ENCODE data around the gene SMAD6.

SMAD6 gene

DNA sequence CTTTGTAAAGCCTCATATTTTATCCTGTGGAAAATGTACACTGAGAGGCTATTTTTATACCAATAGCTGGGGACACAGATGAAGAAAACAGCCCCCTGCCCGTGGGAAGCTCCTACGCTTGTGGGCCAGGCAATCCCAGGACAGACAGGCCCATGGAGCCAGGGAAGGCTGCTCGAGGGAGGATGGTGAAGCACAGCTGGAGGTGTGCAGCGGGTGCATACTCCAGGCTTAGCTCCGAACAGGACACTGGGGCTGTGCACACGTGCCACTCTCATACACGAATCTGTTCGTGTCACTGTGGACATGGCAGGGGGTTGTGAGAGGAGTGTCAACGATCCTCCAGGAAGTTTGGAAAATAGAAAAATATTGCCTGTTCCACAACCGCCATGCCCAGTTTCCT lies 36.1 kb downstream of the SMAD6 start:
- peaks cover 13 to 70% of the 10 kb centered on the region in 2 donors for H3K27me3 Mint-ChIP-seq
- H3K9me3 Mint-ChIP-seq, result no peaks in the 10 kb centered on the region

DNA sequence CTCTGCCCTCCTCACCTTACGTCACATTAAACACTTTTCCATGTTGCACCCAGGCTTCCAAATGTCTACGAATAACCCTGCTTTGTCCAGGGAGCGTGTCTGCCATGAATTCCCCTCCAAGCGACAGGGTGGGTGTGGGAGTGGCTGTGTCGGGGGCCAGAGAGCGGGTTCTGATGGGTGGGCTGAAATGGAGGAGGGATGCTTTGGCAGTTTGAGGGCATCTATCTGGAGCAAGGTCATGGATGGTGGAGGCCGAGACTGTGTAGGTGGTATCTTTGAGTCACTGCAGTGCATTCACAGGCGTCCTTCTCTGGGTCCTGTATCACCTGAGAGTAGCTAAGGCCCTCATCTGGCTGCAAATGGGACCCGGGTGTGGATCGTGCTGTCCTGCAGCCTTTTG lies 36.6 kb downstream of the SMAD6 start:
- Mint-ChIP-seq H3K4me3 (no peak overlapping the region), H3K27me3 (peaks cover 11 to 67% of the 10 kb centered on the region in 2 donors), H3K36me3 (ENCODE audit: insufficient read depth) (no peaks in the 10 kb centered on the region), H3K4me1 (ENCODE audit: low read depth in 2 of 2) (no peaks in the 10 kb centered on the region), H3K9me3 (no peaks in the 10 kb centered on the region), H3K27ac (no peak overlapping the region)
- DNase-seq (no peak), ATAC-seq (replicated peaks) (no peak)

More for the DNA sequence above, 36.1 kb downstream of the SMAD6 start:
- Mint-ChIP-seq H3K27ac (no peak overlapping the region), H3K4me3 (no peak overlapping the region), H3K36me3 (ENCODE audit: insufficient read depth) (no peaks in the 10 kb centered on the region), H3K4me1 (ENCODE audit: low read depth in 2 of 2) (no peaks in the 10 kb centered on the region)
- DNase-seq, result no peak
- ATAC-seq (replicated peaks), result no peak

DNA sequence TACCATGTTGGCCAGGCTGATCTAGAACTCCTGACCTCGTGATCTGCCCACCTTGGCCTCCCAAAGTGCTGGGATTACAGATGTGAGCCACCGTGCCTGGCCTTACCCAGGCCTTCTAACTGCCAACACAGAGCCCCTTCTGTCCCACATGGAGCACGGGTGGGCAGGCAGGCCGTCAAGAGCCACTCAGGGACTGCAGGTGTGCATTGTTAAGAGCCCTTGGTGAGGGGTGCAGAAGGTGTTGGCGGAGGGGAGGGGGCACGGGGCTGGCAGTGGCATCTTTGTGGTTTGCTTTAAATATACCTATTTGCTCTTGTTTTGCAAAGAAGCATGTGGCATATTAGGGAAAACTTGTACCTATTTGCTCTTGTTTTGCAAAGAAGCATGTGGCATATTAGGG lies 37.3 kb downstream of the SMAD6 start:
- H3K4me3 Mint-ChIP-seq, result no peak overlapping the region
- no peak for DNase-seq
- no peaks in the 10 kb centered on the region for H3K9me3 Mint-ChIP-seq
- H3K4me1 Mint-ChIP-seq (ENCODE audit: low read depth in 2 of 2), result no peaks in the 10 kb centered on the region
- ATAC-seq (replicated peaks), result no peak
- no peak overlapping the region for H3K27ac Mint-ChIP-seq
- peaks cover 8 to 60% of the 10 kb centered on the region in 2 donors for H3K27me3 Mint-ChIP-seq
- H3K36me3 Mint-ChIP-seq (ENCODE audit: insufficient read depth), result no peaks in the 10 kb centered on the region

DNA sequence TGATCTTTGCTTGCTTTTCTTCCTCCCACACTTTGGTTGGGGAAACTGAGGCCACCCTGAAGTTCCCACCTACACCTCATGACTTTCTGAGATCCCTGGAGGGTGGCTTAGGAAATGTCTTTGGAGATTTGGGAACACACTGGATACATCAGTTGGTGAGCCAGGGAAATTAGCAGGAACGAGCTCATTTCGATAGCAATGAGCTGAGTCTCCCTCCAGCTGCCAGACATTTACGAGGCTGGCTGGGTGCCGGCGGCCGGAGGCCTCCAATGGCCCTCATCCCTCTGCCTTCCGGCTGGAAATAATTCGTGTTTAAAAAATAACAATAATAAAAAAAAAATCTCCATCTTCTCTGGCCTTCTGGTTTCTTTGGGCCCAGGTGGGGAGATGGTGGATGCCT lies 38.8 kb downstream of the SMAD6 start:
- no peak overlapping the region for H3K27ac Mint-ChIP-seq
- no peaks in the 10 kb centered on the region for H3K4me1 Mint-ChIP-seq (ENCODE audit: low read depth in 2 of 2)
- no peaks in the 10 kb centered on the region for H3K9me3 Mint-ChIP-seq
- H3K4me3 Mint-ChIP-seq, result no peak overlapping the region
- DNase-seq (no peak), ATAC-seq (replicated peaks) (no peak)
- no peaks in the 10 kb centered on the region for H3K36me3 Mint-ChIP-seq (ENCODE audit: insufficient read depth)
- H3K27me3 Mint-ChIP-seq, result peaks cover 0 to 60% of the 10 kb centered on the region in 2 donors

DNA sequence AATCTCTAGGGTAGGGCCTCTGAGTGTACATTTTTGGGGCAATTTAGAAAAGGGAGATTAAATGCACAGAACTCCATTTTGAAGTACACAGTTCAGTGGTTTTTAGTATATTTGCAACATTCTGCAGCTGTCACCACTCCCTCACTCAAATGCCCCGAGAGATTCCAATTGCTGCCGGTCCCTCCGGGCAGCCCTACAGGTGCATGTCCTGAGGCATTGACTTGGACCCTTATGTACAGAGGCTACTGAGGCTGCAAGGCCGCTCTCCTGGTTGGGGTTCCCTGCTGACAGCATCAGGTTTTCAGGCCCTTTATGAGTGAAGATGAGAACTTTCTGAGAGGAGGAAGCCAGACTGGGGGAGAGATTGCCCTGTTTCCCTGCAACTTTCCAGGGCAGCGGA lies 39.6 kb downstream of the SMAD6 start:
- no peaks in the 10 kb centered on the region for H3K9me3 Mint-ChIP-seq
- H3K27ac Mint-ChIP-seq, result no peak overlapping the region
- H3K4me3 Mint-ChIP-seq, result no peak overlapping the region
- H3K4me1 Mint-ChIP-seq (ENCODE audit: low read depth in 2 of 2), result no peaks in the 10 kb centered on the region
- no peak for ATAC-seq (replicated peaks)
- peaks cover 0 to 57% of the 10 kb centered on the region in 2 donors for H3K27me3 Mint-ChIP-seq
- DNase-seq, result no peak
- H3K36me3 Mint-ChIP-seq (ENCODE audit: insufficient read depth), result no peaks in the 10 kb centered on the region

DNA sequence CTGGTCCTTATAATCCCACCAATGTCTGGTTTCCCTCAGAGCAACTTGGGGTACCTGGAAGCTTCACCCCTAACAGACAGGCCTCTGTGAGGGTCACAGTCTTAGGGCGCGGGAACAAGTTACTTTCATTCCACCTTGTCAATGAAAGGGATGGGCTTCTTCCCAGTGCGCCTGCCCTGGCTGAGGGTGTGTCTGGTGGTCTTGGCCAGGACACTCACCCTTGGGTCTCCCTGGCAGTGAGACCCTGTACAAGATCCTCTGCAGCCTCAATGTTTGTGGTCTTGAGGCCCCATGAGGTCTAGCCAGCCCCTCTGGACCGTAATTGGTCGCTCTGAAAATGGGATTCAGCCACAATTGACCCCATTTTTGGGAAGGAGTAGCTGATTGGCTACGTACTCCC lies 40.2 kb downstream of the SMAD6 start:
- Mint-ChIP-seq H3K27ac (no peak overlapping the region), H3K27me3 (peaks cover 0 to 50% of the 10 kb centered on the region in 2 donors), H3K4me3 (no peak overlapping the region), H3K9me3 (no peaks in the 10 kb centered on the region), H3K4me1 (ENCODE audit: low read depth in 2 of 2) (no peaks in the 10 kb centered on the region), H3K36me3 (ENCODE audit: insufficient read depth) (no peaks in the 10 kb centered on the region)
- DNase-seq (no peak), ATAC-seq (replicated peaks) (no peak)

DNA sequence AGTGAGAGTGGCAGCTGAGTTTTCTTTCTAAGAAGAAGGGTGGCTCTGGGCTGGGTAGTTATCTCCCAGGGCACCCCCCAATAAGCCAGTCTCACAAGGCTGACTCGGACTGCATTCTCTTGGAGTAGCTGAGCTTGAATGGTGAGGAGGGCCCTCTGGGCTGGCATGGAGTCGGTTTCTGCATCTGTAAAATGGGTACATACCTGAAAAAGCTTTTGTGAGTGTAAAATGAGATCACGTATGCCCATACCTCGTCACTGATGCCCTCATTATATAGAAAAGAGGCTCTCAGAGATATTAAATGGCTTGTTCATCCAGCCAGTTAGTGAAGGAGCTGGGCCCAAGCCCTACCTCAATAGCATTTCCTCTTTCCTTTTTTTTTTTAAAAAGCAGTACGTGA lies 41.2 kb downstream of the SMAD6 start:
- Mint-ChIP-seq H3K27me3 (peaks cover 0 to 41% of the 10 kb centered on the region in 2 donors), H3K27ac (no peak overlapping the region), H3K4me1 (ENCODE audit: low read depth in 2 of 2) (no peaks in the 10 kb centered on the region), H3K4me3 (no peak overlapping the region), H3K9me3 (no peaks in the 10 kb centered on the region), H3K36me3 (ENCODE audit: insufficient read depth) (no peaks in the 10 kb centered on the region)
- no peak for DNase-seq
- ATAC-seq (replicated peaks), result no peak

DNA sequence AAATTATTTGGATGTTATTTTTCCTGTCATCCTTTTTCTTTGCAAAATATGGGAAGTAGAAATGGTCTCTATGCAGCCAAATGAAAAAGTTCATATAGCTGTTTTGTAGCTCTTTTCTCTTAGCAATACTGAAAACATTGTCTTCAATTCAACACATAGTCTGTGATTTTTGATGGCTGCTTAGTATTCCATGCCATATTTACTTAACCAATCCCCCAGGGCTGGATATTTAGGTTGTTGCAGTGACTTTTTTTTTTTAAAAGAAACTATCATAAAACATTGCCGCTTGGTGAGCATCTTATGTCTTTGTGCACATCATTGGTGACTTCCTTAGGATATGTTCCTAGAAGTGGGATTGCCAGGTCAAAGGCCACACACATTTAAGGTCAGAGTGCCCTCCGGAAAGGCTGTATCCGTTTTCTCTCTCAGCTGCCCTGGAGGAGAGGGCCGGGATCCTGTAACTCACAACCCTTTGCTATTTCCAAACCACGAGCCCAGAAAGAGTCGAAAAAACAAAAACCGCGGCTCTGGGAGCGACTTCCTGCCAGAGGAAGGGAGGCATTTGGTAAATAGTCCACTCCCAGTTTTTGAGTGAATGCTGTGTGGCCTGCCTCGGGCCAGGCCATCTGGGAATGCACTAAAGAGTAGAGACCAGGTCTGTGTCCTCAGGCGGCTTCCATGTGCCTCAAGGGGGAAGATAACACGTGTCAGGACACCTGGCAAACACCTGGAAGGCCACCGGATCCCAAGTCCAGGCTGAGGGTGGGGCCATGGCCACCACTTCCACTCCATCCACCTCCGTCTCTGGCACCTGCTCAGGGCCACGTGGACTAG lies 41.9 kb downstream of the SMAD6 start:
- Mint-ChIP-seq H3K27ac (no peak overlapping the region), H3K4me1 (ENCODE audit: low read depth in 2 of 2) (no peaks in the 10 kb centered on the region), H3K27me3 (peaks cover 0 to 34% of the 10 kb centered on the region in 2 donors), H3K4me3 (no peak overlapping the region), H3K36me3 (ENCODE audit: insufficient read depth) (no peaks in the 10 kb centered on the region), H3K9me3 (no peaks in the 10 kb centered on the region)
- DNase-seq (no peak), ATAC-seq (replicated peaks) (no peak)

DNA sequence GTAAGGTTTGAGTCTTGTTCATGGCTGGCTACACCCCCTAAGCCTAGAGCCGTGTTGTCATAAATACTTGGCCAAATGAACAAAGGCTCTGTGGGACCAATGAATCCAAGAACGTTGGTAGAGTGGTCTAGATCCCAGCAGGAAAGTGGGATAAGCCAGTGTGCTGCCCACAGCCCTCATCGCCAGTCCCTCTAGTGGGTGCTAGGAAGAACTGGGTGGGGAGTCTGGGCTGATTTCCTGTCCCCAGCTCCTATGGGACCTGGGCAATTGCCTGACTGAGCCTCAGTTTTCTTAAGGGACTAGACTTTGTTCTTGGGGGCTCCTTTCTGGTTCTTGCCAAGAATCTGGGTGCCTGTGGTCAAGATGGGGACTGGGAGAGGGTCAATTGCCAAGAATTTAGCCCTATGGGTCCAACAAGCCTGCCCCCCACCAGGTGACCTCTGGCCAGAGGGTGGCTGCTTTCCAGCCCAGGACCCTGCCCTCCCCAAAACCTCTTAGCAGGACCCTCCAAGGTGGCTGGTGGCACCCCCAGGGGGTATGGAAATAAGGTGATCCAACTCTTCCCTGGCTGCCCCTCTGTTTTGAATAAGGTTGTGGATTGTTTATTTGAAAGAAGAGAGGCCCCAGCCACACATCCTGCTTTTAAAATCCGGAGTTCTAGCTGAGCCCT lies 42.7 kb downstream of the SMAD6 start:
- Mint-ChIP-seq H3K4me1 (ENCODE audit: low read depth in 2 of 2) (no peaks in the 10 kb centered on the region), H3K27ac (no peak overlapping the region), H3K4me3 (no peak overlapping the region), H3K27me3 (peaks cover 0 to 35% of the 10 kb centered on the region in 2 donors), H3K36me3 (ENCODE audit: insufficient read depth) (no peaks in the 10 kb centered on the region), H3K9me3 (no peaks in the 10 kb centered on the region)
- no peak for DNase-seq
- no peak for ATAC-seq (replicated peaks)

DNA sequence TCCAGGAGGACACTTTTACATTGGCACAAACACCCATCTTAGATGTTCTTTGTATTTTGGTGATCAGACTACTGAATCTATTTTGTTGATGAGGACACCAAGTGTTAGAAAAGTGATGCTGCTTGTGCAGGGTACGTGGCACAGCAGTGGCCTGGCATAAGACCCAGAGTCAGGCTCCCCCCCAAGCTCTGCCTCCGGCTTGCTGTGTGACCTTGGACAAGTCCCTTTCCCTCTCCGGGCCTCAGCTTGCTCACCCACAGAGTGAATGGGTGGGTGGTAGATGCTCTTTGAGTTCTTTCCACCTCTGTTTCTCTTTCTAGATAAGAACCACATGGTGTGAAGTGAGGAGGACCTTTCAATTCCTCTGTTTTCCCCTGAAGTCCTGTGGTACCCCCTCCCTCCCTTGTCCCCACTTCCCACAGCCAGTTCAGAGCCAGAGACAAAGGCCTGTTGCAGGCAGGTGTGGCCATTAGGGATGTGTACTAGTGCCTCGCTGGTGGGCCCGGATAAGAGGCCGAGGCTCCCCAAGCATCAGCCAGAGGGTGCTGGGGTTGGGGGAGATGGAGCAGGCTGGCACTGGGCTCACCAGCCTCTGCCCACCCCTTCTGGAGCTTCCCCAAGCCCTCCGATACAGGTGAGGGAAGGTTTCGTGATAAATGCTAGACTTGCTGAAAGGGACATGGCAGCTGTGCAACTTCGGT lies 43.6 kb downstream of the SMAD6 start:
- ATAC-seq (replicated peaks) (no peak), DNase-seq (no peak)
- no peaks in the 10 kb centered on the region for H3K9me3 Mint-ChIP-seq
- no peak overlapping the region for H3K4me3 Mint-ChIP-seq
- H3K4me1 Mint-ChIP-seq (ENCODE audit: low read depth in 2 of 2), result no peaks in the 10 kb centered on the region
- H3K36me3 Mint-ChIP-seq (ENCODE audit: insufficient read depth), result no peaks in the 10 kb centered on the region
- peaks cover 6 to 36% of the 10 kb centered on the region in 2 donors for H3K27me3 Mint-ChIP-seq
- no peak overlapping the region for H3K27ac Mint-ChIP-seq

DNA sequence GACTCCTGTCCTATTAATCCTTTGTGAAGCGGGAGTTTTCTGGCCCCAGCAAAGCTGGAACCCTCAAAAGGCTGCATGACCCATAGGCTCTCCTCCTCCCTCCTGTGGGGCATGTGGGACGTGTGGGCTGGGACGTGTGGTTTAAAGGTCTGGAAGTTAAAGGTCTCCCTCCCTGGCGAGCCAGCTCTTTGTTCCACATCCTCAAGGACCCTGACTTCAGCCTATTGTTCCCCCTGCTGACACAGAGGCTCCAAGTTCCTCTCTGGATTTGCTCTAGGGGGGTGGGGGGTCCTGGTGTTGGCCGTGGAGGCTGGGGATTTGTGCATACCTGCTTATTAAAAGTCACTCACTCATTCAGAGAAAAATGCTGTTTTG lies 44.2 kb downstream of the SMAD6 start:
- DNase-seq (no peak), ATAC-seq (replicated peaks) (no peak)
- H3K9me3 Mint-ChIP-seq, result no peaks in the 10 kb centered on the region
- H3K36me3 Mint-ChIP-seq (ENCODE audit: insufficient read depth), result no peaks in the 10 kb centered on the region
- no peaks in the 10 kb centered on the region for H3K4me1 Mint-ChIP-seq (ENCODE audit: low read depth in 2 of 2)
- H3K4me3 Mint-ChIP-seq, result no peak overlapping the region
- H3K27me3 Mint-ChIP-seq, result peaks cover 6 to 36% of the 10 kb centered on the region in 2 donors
- no peak overlapping the region for H3K27ac Mint-ChIP-seq

DNA sequence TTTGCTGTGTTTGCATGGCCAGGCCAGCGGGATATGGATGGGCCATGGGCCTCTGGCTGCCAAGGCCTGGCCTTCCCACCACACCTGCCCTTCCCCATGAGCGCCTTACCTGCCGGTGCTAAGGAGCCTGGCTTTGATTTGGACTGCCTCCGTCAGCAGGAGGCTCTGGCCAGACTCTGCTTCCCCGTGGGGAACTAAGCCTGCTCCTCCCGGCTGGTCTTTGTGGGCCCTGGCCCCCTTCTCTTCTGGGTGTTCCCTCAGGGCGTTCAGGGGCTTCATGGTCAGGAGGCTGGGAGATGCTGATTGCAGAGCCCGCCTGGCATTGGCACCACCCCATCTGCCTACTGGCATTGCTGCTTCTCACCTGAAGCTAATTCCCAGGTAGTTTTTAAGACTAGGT lies 45.2 kb downstream of the SMAD6 start:
- Mint-ChIP-seq H3K4me1 (ENCODE audit: low read depth in 2 of 2) (peaks cover 0 to 3% of the 10 kb centered on the region in 2 donors), H3K4me3 (no peak overlapping the region), H3K27ac (no peak overlapping the region), H3K36me3 (ENCODE audit: insufficient read depth) (no peaks in the 10 kb centered on the region), H3K9me3 (no peaks in the 10 kb centered on the region), H3K27me3 (peaks cover 6 to 34% of the 10 kb centered on the region in 2 donors)
- DNase-seq (no peak), ATAC-seq (replicated peaks) (no peak)

DNA sequence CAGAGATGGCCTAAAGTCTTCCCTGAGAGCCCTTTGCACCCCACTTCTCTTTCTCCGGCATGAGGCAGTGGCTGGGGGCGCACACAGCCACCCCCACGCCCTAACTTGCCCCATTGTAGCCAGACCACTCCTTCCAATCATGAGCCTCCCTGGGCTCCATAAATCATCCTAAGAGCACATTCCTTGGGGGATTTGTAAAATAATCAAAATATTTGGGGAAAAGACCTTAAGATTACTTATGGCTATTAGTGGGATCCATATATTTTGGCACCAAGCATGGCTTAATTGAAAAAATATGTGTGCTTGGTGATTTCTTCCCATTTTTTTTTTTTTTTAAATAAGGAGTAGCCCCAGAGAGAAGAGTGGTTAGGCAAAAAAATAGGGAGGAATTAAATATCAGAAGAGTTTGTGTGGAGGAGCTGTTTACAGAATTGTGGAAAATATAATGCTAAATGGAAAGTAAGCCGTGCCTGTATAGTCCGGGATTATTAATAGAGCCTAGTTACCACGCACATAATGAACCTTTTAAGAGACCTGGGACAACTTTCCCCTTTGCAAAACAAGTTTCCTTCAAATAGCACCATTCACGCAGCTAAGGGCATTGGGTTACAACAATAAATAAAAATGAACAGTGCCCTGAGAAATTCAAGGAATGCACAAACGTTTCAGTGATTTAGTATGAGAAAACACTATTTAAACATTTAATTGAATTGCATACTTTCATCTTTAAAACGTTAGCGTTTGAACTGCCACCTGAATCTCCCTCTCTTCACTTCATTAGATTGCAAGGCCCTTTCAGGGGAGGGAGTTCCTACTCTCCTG lies 46.1 kb downstream of the SMAD6 start:
- no peak for ATAC-seq (replicated peaks)
- Mint-ChIP-seq H3K27ac (no peak overlapping the region), H3K9me3 (no peaks in the 10 kb centered on the region), H3K4me3 (no peak overlapping the region), H3K27me3 (peaks cover 6 to 25% of the 10 kb centered on the region in 2 donors), H3K4me1 (ENCODE audit: low read depth in 2 of 2) (peaks cover 0 to 4% of the 10 kb centered on the region in 2 donors), H3K36me3 (ENCODE audit: insufficient read depth) (no peaks in the 10 kb centered on the region)
- no peak for DNase-seq
